A549 treated with Mapracorat at 1 μM for 4 hours (cell line): ENCODE data around the gene CNPY1. TPM values are rescaled to one million over a fixed set of nuclear protein-coding genes. Genes with fewer than 3 reads are reported as not detected.

Source experiments
- total RNA-seq: library from RNA; stranded (reverse); fragments of 200-300 nt; extraction: Qiagen RNA extraction; gene quantifications from 5 replicates; pipeline ENCODE4 v1.2.3, GENCODE V29; 2022

The CNPY1 gene
- total RNA-seq, result not detected in 5 replicates

GRCh38 chr7:155546449-155546848, at the start of gene CNPY1:
Gene CNPY1 (minus strand): TSS chr7:155546559. CDS start chr7:155545929, 630 bp downstream.

GRCh38 chr7:155458111-155458877, 88.1 kb downstream of the CNPY1 start, which contains the start of gene EN2:
Gene EN2 (plus strand): TSS chr7:155458129. CDS start chr7:155458378, 249 bp downstream.

Other genes starting within 250 kb of the CNPY1 start
- gene INSIG1, start 248.7 kb downstream of the CNPY1 start, total RNA-seq, result 11.8 to 17.0 TPM (median 14.5 TPM) in 5 replicates
- 0.54 to 1.1 TPM (median 0.86 TPM) in 5 replicates for gene EN2, start 88.4 kb downstream of the CNPY1 start, total RNA-seq
- gene RBM33, start 98.1 kb upstream of the CNPY1 start, total RNA-seq, result 19.3 to 28.2 TPM (median 25.9 TPM) in 5 replicates